GM23338 (cell line): ENCODE results near the gene AGXT. TPM values are rescaled to one million over a fixed set of nuclear protein-coding genes. Genes with fewer than 3 reads are reported as not detected.

ENCODE experiments used
- ATAC-seq: fragments of 200-7000 bp; cut with Tn5 transposase; 3 replicates; pipeline ENCODE4 v1.9.1; 2020
- DNase-seq: peaks from one replicate; pipeline ENCODE4 v3.0.0-alpha.2; 2015; ENCODE audit warnings: low spot score
- H2AFZ ChIP-seq: fragments of 200-600 bp; sonication (generic); 2 replicates; pipeline ENCODE4 v1.8.0; 2016; ENCODE audit warnings: antibody characterized with exemption, mild to moderate bottlenecking, moderate library complexity
- H3F3A ChIP-seq: fragments of 200-600 bp; sonication (generic); replicated peaks from 2 replicates; pipeline ENCODE4 v1.8.0; 2017; ENCODE audit warnings: antibody characterized with exemption, mixed run types, low read depth
- H3K27ac ChIP-seq: fragments of 200-600 bp; sonication (generic); 2 replicates; pipeline ENCODE4 v1.6.1; 2016; ENCODE audit warnings: low read depth
- H3K27me3 ChIP-seq: fragments of 200-600 bp; sonication (generic); 2 replicates; pipeline ENCODE4 v1.8.0; 2016; ENCODE audit warnings: mild to moderate bottlenecking, mixed run types, moderate library complexity; ENCODE audit not compliant: insufficient read depth
- H3K36me3 ChIP-seq: fragments of 200-600 bp; sonication (generic); 2 replicates; pipeline ENCODE4 v1.8.0; 2016; ENCODE audit warnings: mild to moderate bottlenecking; ENCODE audit not compliant: insufficient read depth
- H3K4me1 ChIP-seq: fragments of 200-600 bp; sonication (generic); 2 replicates; pipeline ENCODE4 v1.8.0; 2016; ENCODE audit warnings: mild to moderate bottlenecking, moderate library complexity; ENCODE audit not compliant: insufficient read depth
- H3K4me2 ChIP-seq: fragments of 200-600 bp; sonication (generic); 2 replicates; pipeline ENCODE4 v1.7.1; 2017; ENCODE audit warnings: mixed run types
- H3K4me3 ChIP-seq: fragments of 200-600 bp; sonication (generic); 2 replicates; pipeline ENCODE4 v1.6.1; 2016; ENCODE audit warnings: mixed run types
- H3K79me2 ChIP-seq: fragments of 200-600 bp; sonication (generic); replicated peaks from 2 replicates; pipeline ENCODE4 v1.8.0; 2017; ENCODE audit warnings: mild to moderate bottlenecking; ENCODE audit not compliant: insufficient read depth
- H3K9me2 ChIP-seq: fragments of 200-600 bp; sonication (generic); 2 replicates; pipeline ENCODE4 v1.8.0; 2017; ENCODE audit not compliant: insufficient read depth
- H4K20me1 ChIP-seq: fragments of 200-600 bp; sonication (generic); replicated peaks from 2 replicates; pipeline ENCODE4 v1.8.0; 2017; ENCODE audit warnings: mild to moderate bottlenecking; ENCODE audit not compliant: insufficient read depth
- H3K27ac Mint-ChIP-seq: 2 replicates; pipeline ENCODE4 v1.8.0; 2020; ENCODE audit warnings: inconsistent platforms, mild to moderate bottlenecking, moderate library complexity, mixed read lengths
- H3K27me3 Mint-ChIP-seq: 3 replicates; pipeline ENCODE4 v1.8.0; 2022; ENCODE audit warnings: low read depth, mild to moderate bottlenecking, moderate library complexity, mixed read lengths, inconsistent platforms; ENCODE audit not compliant: insufficient read depth, poor library complexity
- H3K36me3 Mint-ChIP-seq: 3 replicates; pipeline ENCODE4 v1.8.0; 2021; ENCODE audit warnings: low read depth, mild to moderate bottlenecking, inconsistent platforms, moderate library complexity, mixed read lengths
- H3K4me1 Mint-ChIP-seq: 3 replicates; pipeline ENCODE4 v1.8.0; 2020; ENCODE audit warnings: mild to moderate bottlenecking, inconsistent platforms, mixed read lengths
- H3K4me3 Mint-ChIP-seq: 3 replicates; pipeline ENCODE4 v1.8.0; 2021; ENCODE audit warnings: moderate library complexity, mild to moderate bottlenecking, inconsistent platforms, mixed read lengths
- H3K9me3 Mint-ChIP-seq: 3 replicates; pipeline ENCODE4 v1.8.0; 2020; ENCODE audit warnings: moderate library complexity, mild to moderate bottlenecking, inconsistent platforms, mixed read lengths
- CREB1 ChIP-seq: fragments of 250-450 bp; sonication (Bioruptor Pico); IDR thresholded peaks from 2 replicates; pipeline ENCODE4 v1.5.0; 2020; ENCODE audit warnings: low read depth, mild to moderate bottlenecking, moderate library complexity
- CTCF ChIP-seq, 2 experiments: fragments of 200-600 bp in 1 of 2; sonication (generic) in 1 of 2; conservative IDR thresholded peaks; 2 replicates each; pipeline versions ENCODE4 v1.5.1 to v1.6.1; 2016 to 2017; ENCODE audit warnings: antibody characterized with exemption in 2 of 2, low read depth in 2 of 2, mild to moderate bottlenecking in 2 of 2, moderate library complexity in 1 of 2
- ETS1 ChIP-seq: IDR thresholded peaks from 2 replicates; pipeline ENCODE4 v1.6.1; 2016; ENCODE audit warnings: antibody characterized with exemption
- EZH2 ChIP-seq: fragments of 200-600 bp; sonication (generic); IDR thresholded peaks from one replicate; pipeline ENCODE4 v1.8.0; 2017; ENCODE audit warnings: antibody characterized with exemption, mild to moderate bottlenecking, low read depth; ENCODE audit not compliant: unreplicated experiment
- EZH2phosphoT487 ChIP-seq: fragments of 200-600 bp; sonication (generic); IDR thresholded peaks from one replicate; pipeline ENCODE4 v1.8.1; 2018; ENCODE audit warnings: antibody characterized with exemption; ENCODE audit not compliant: unreplicated experiment
- JUNB ChIP-seq: IDR thresholded peaks from one replicate; pipeline ENCODE4 v1.6.1; 2016; ENCODE audit warnings: antibody characterized with exemption; ENCODE audit not compliant: unreplicated experiment
- NANOG ChIP-seq: IDR thresholded peaks from 2 replicates; pipeline ENCODE4 v1.6.1; 2016; ENCODE audit warnings: antibody characterized with exemption, borderline replicate concordance
- POLR2AphosphoS5 ChIP-seq: IDR thresholded peaks from 2 replicates; pipeline ENCODE4 v1.6.1; 2016; ENCODE audit warnings: antibody characterized with exemption, low read depth
- REST ChIP-seq: IDR thresholded peaks from one replicate; pipeline ENCODE4 v1.6.1; 2018; ENCODE audit warnings: antibody characterized with exemption; ENCODE audit not compliant: unreplicated experiment
- STAT1 ChIP-seq: IDR thresholded peaks from one replicate; pipeline ENCODE4 v1.6.1; 2016; ENCODE audit warnings: antibody characterized with exemption; ENCODE audit not compliant: unreplicated experiment
- ZNF114 ChIP-seq: fragments of 250-450 bp; sonication (Bioruptor Pico); IDR thresholded peaks from 2 replicates; pipeline ENCODE4 v1.5.0; 2020; ENCODE audit warnings: mild to moderate bottlenecking, moderate library complexity
- ZNF331 ChIP-seq: fragments of 250-450 bp; sonication (Bioruptor Pico); IDR thresholded peaks from 2 replicates; pipeline ENCODE4 v1.5.0; 2020; ENCODE audit warnings: low read depth, mild to moderate bottlenecking, moderate library complexity
- ZNF462 ChIP-seq: fragments of 250-450 bp; sonication (Bioruptor Pico); IDR thresholded peaks from 2 replicates; pipeline ENCODE4 v1.5.0; 2020; ENCODE audit warnings: mild to moderate bottlenecking, moderate library complexity
- polyA plus RNA-seq: library from polyadenylated mRNA; unstranded; fragments of >200 nt; fragmentation: Nextera tagmentation; extraction: Ambion mirVana; gene quantifications from 2 replicates; pipeline ENCODE4 v1.2.1, GENCODE V29; 2016
- total RNA-seq: library from RNA; depleted of rRNA; stranded (reverse); fragments of >200 nt; shearing (Covaris generic); gene quantifications from 2 replicates; pipeline ENCODE4 v1.2.3, GENCODE V29; 2014

The AGXT gene
- total and polyA plus RNA-seq, 2 experiments from 2014 or later, result not detected

GRCh38 chr2:240885566-240885965 lies 16.9 kb downstream of the AGXT start:
- Mint-ChIP-seq H3K4me3 (no peak overlapping the region), H3K36me3 (no peaks in the 10 kb centered on the region), H3K4me1 (peaks cover 3% of the 10 kb centered on the region; the same call in 1 of the 3 replicates), H3K9me3 (no peaks in the 10 kb centered on the region), H3K27ac (no peak overlapping the region), H3K27me3 (peaks cover 7% of the 10 kb centered on the region)
- Histone ChIP-seq H4K20me1 (no peaks in the 10 kb centered on the region), H3K27ac (no peak overlapping the region), H3K4me1 (no peaks in the 10 kb centered on the region), H3K4me3 (no peak overlapping the region), H3K4me2 (no peak overlapping the region), H3K36me3 (no peaks in the 10 kb centered on the region), H3K9me2 (no peaks in the 10 kb centered on the region), H3F3A (no peaks in the 10 kb centered on the region), H3K79me2 (no peaks in the 10 kb centered on the region), H3K27me3 (no peaks in the 10 kb centered on the region), H2AFZ (no peak overlapping the region)
- DNase-seq (no peak), ATAC-seq (no peak)
- TF ChIP-seq EZH2phosphoT487 (no peak), REST (no peak), CREB1 (CRISPR knock-in tag) (no peak), ZNF331 (no peak), JUNB (no peak), CTCF (conservative IDR thresholded peaks at IDR 0.05; ENCODE audit: low read depth in 2 of 2) (no peak), EZH2 (no peak), ETS1 (no peak), ZNF462 (CRISPR knock-in tag) (no peak), NANOG (no peak), POLR2AphosphoS5 (no peak), STAT1 (no peak), ZNF114 (no peak)
